ENCODE results near the gene NUDT11.
A peak's percentile ranks its signal among the peaks of the same experiment; 100 is the strongest.
"Not testable (repeated sequence)": the region's sequence is repeated elsewhere in the genome, so short reads cannot be mapped to it uniquely, and the experiment has no call there.

The NUDT11 gene

GRCh38 chrX:51496501-51497291, at the start of gene NUDT11:
Gene NUDT11, minus strand, starts transcription at chrX:51496592. Its CDS starts 148 bp downstream, at chrX:51496444.
- peak; percentile 12 to 33 for DNase-seq

- DNase-seq = no peak
Measured at GRCh38 chrX:51520393-51520792, 24.0 kb upstream of the NUDT11 start.

GRCh38 chrX:51519131-51519530, 22.7 kb upstream of the NUDT11 start:
- not testable (repeated sequence) for DNase-seq

GRCh38 chrX:51507551-51507950, 11.2 kb upstream of the NUDT11 start:
- no peak for DNase-seq

- DNase-seq = not testable (repeated sequence)
Measured at GRCh38 chrX:51495701-51496488, 497 bp downstream of the NUDT11 start.

GRCh38 chrX:51494409-51494808, 2.0 kb downstream of the NUDT11 start:
- no peak for DNase-seq

- no peak for DNase-seq
Measured at GRCh38 chrX:51487960-51488267, 8.5 kb downstream of the NUDT11 start.

GRCh38 chrX:51484616-51485015, 11.8 kb downstream of the NUDT11 start:
- no peak for DNase-seq

- DNase-seq = not testable (repeated sequence)
Measured at GRCh38 chrX:51482411-51482810, 14.0 kb downstream of the NUDT11 start.

- DNase-seq = no peak
Measured at GRCh38 chrX:51476930-51477329, 19.5 kb downstream of the NUDT11 start.

- no peak for DNase-seq
Measured at GRCh38 chrX:51463322-51463721, 33.1 kb downstream of the NUDT11 start.

GRCh38 chrX:51461053-51462044, 35.0 kb downstream of the NUDT11 start:
- DNase-seq = peak in 1 of 2 donors; percentile 42

GRCh38 chrX:51459125-51459524, 37.3 kb downstream of the NUDT11 start:
- DNase-seq = peak in 1 of 2 donors; percentile 19

- DNase-seq = no peak
Measured at GRCh38 chrX:51456814-51457213, 39.6 kb downstream of the NUDT11 start.

GRCh38 chrX:51456246-51456645, 40.1 kb downstream of the NUDT11 start:
- no peak for DNase-seq

- no peak for DNase-seq
Measured at GRCh38 chrX:51440365-51440764, 56.0 kb downstream of the NUDT11 start.

Data from CD4-positive, alpha-beta T cell treated with Interleukin-4 for 1 hour (primary cell).